GM21529 (cell line): ENCODE data around the gene MEPE.
"Not testable (repeated sequence)": the region's sequence is repeated elsewhere in the genome, so short reads cannot be mapped to it uniquely, and the experiment has no call there.

Source experiments
- ATAC-seq: cut with Tn5 transposase; IDR thresholded peaks from one replicate; pipeline ENCODE4 v1.9.1; 2021; ENCODE audit not compliant: unreplicated experiment

MEPE gene

GRCh38 chr4:87881115-87881514 is 48.3 kb downstream of the MEPE start:
- ATAC-seq, result no peak

- ATAC-seq, result no peak
Observed at GRCh38 chr4:87882321-87882720, 49.6 kb downstream of the MEPE start.

GRCh38 chr4:87882861-87883260 is 50.1 kb downstream of the MEPE start:
- no peak for ATAC-seq

- no peak for ATAC-seq
Observed at GRCh38 chr4:87884976-87885549, 52.3 kb downstream of the MEPE start.

- no peak for ATAC-seq
Observed at GRCh38 chr4:87886083-87886482, 53.3 kb downstream of the MEPE start.

GRCh38 chr4:87890753-87891152 is 58.0 kb downstream of the MEPE start:
- ATAC-seq, result not testable (repeated sequence)

GRCh38 chr4:87895964-87896621 is 63.3 kb downstream of the MEPE start:
- ATAC-seq, result no peak
